K562 (cell line): ENCODE measurements around the gene OBSCN. TPM values are rescaled to one million over a fixed set of nuclear protein-coding genes. Genes with fewer than 3 reads are reported as not detected.
A peak's percentile ranks its signal among the peaks of the same experiment; 100 is the strongest.

Experiments
- CBFA2T2 ChIP-seq: fragments of 450-650 bp; conservative IDR thresholded peaks from 2 replicates; pipeline ENCODE4 v1.6.1; 2017; ENCODE audit warnings: mild to moderate bottlenecking
- CBFB ChIP-seq: sonication (generic); formaldehyde crosslinking; IDR thresholded peaks from 2 replicates; pipeline ENCODE4 v1.4.0; 2020; ENCODE audit warnings: mild to moderate bottlenecking, missing genetic modification reagents
- CHD2 ChIP-seq: IDR thresholded peaks from 2 replicates; pipeline ENCODE4 v1.6.1; 2011; ENCODE audit warnings: low read depth, low read length
- FOXM1 ChIP-seq, 2 experiments: fragments of 450-650 bp in 1 of 2; sonication (generic) in 1 of 2; formaldehyde crosslinking in 1 of 2; IDR thresholded peaks; 2 replicates each; pipeline versions ENCODE4 v1.6.1 to v1.9.0; 2017 to 2022; ENCODE audit warnings: low read depth in 2 of 2, mild to moderate bottlenecking in 2 of 2, missing genetic modification reagents in 1 of 2, moderate library complexity in 1 of 2
- FOXP1 ChIP-seq: sonication (generic); formaldehyde crosslinking; IDR thresholded peaks from 2 replicates; pipeline ENCODE4 v1.8.0; 2022; ENCODE audit warnings: mild to moderate bottlenecking, missing genetic modification reagents
- HBP1 ChIP-seq: fragments of 450-650 bp; formaldehyde crosslinking; IDR thresholded peaks from 2 replicates; pipeline ENCODE4 v1.4.0; 2022; ENCODE audit warnings: missing genetic modification characterization
- HDAC1 ChIP-seq, 2 experiments: fragments of 450-650 bp; IDR thresholded peaks; 2 replicates each; pipeline ENCODE4 v1.6.1; 2016 to 2017; ENCODE audit warnings: inconsistent platforms in 1 of 2, mild to moderate bottlenecking in 1 of 2, moderate library complexity in 1 of 2
- HEY1 ChIP-seq: fragments of 250-450 bp; sonication (Bioruptor Pico); IDR thresholded peaks from 2 replicates; pipeline ENCODE4 v1.5.0; 2020; ENCODE audit warnings: mild to moderate bottlenecking, moderate library complexity, borderline replicate concordance
- ID3 ChIP-seq, 2 experiments: fragments of 250-450 bp in 1 of 2; fragments of 450-650 bp in 1 of 2; sonication (Bioruptor Pico) in 1 of 2; IDR thresholded peaks; 2 replicates each; pipeline versions ENCODE4 v1.6.1 to v1.8.0; 2016 to 2021; ENCODE audit warnings: mild to moderate bottlenecking in 2 of 2, moderate library complexity in 2 of 2, missing compliant biosample characterization in 1 of 2, missing genetic modification characterization in 1 of 2
- KLF6 ChIP-seq: fragments of 250-450 bp; sonication (Bioruptor Pico); IDR thresholded peaks from 2 replicates; pipeline ENCODE4 v1.4.0; 2020; ENCODE audit warnings: mild to moderate bottlenecking, moderate library complexity, borderline replicate concordance
- LEF1 ChIP-seq: fragments of 450-650 bp; IDR thresholded peaks from 2 replicates; pipeline ENCODE4 v1.6.1; 2016; ENCODE audit warnings: mild to moderate bottlenecking
- NKRF ChIP-seq: fragments of 450-650 bp; IDR thresholded peaks from 2 replicates; pipeline ENCODE4 v1.6.1; 2016; ENCODE audit warnings: borderline replicate concordance
- RCOR1 ChIP-seq, 2 experiments: IDR thresholded peaks; 2 replicates each; pipeline ENCODE4 v1.6.1; 2012; ENCODE audit warnings: low read depth in 2 of 2, low read length in 2 of 2, borderline replicate concordance in 1 of 2, improper control_type of control experiment in 1 of 2
- SOX6 ChIP-seq: fragments of 450-650 bp; IDR thresholded peaks from 2 replicates; pipeline ENCODE4 v1.6.1; 2014; ENCODE audit warnings: mild to moderate bottlenecking
- STAG1 ChIP-seq: sonication (generic); formaldehyde crosslinking; IDR thresholded peaks from 2 replicates; pipeline ENCODE4 v1.5.0; 2020; ENCODE audit warnings: missing genetic modification reagents, borderline replicate concordance
- TFE3 ChIP-seq: fragments of 450-650 bp; formaldehyde crosslinking; IDR thresholded peaks from 2 replicates; pipeline ENCODE4 v1.4.0; 2020; ENCODE audit warnings: mild to moderate bottlenecking, mixed read lengths
- polyA plus RNA-seq, 8 experiments: library from polyadenylated mRNA; depleted of rRNA in 4 of 8; stranded (reverse) in 5 of 8; unstranded in 3 of 8; fragments of >200 nt; fragmentation: Nextera tagmentation in 2 of 8; fragmentation: Illumina TruSeq in 1 of 8; extraction: Ambion mirVana in 2 of 8; extraction: Trizol in 1 of 8; gene quantifications; 2 replicates each; pipeline versions ENCODE4 v1.2.1 to v1.2.3, GENCODE V29; 2011 to 2014; ENCODE audit warnings: inconsistent platforms in 1 of 8, missing spikeins in 1 of 8
- total RNA-seq, 7 experiments: library from RNA; depleted of rRNA in 6 of 7; stranded (reverse); fragments of >200 nt in 6 of 7; fragmentation: Illumina TruSeq in 2 of 7; extraction: Trizol in 2 of 7; gene quantifications; 2 replicates each; pipeline versions ENCODE4 v1.2.1 to v1.2.3, GENCODE V29; 2011 to 2021; ENCODE audit warnings: low replicate concordance in 1 of 7

OBSCN gene
- total and polyA plus RNA-seq, 9 of the 15 experiments (the other 6 are each of a cell fraction or from before 2014, with no cell fraction given) = 0.18 to 19.7 (median 3.6) TPM

GRCh38 chr1:228340686-228341449 is 133.0 kb downstream of the OBSCN start (continued):
- TF ChIP-seq HBP1 (CRISPR knock-in tag) (no peak), CHD2 (peak; percentile 67; the same call in 1 of the 2 replicates), CBFA2T2 (peak; percentile 74), HEY1 (peak; percentile 49; the same call in 1 of the 2 replicates), HDAC1 (IDR thresholded peaks at IDR 0.05) (peak in 1 of 2 experiments; percentile 84; a peak in 2 of 4 replicates), RCOR1 (IDR thresholded peaks at IDR 0.05; ENCODE audit: borderline replicate concordance in 1 of 2, low read depth in 2 of 2, low read length in 2 of 2) (peak in 1 of 2 experiments; percentile 89; a peak in 2 of 4 replicates), STAG1 (peak; percentile 73; the same call in 1 of the 2 replicates), ID3 (CRISPR knock-in tag; IDR thresholded peaks at IDR 0.05) (no peak), ID3 (tag; IDR thresholded peaks at IDR 0.05) (peak; percentile 79), KLF6 (CRISPR knock-in tag) (0 out of 2 replicates have a peak, but pooled peaks have one; percentile 39), NKRF (0 out of 2 replicates have a peak, but pooled peaks have one; percentile 17), FOXP1 (CRISPR knock-in tag) (peak; percentile 69), TFE3 (peak; percentile 73), FOXM1 (IDR thresholded peaks at IDR 0.05; ENCODE audit: low read depth) (no peak), FOXM1 (CRISPR knock-in tag; IDR thresholded peaks at IDR 0.05; ENCODE audit: low read depth) (peak; percentile 91; the same call in 1 of the 2 replicates), SOX6 (peak; percentile 68), CBFB (CRISPR knock-in tag) (peak; percentile 96), LEF1 (peak; percentile 20; the same call in 1 of the 2 replicates)
